Mononuclear cell (primary cell): ENCODE measurements around the gene ACER2. TPM values are rescaled to one million over a fixed set of nuclear protein-coding genes. Genes with fewer than 3 reads are reported as not detected.

ENCODE experiments used
- H3K27me3 ChIP-seq: 2 replicates; pipeline ENCODE4 v1.6.0; 2011; ENCODE audit warnings: low read length, control low read depth; ENCODE audit not compliant: insufficient read depth
- H3K4me1 ChIP-seq: 2 replicates; pipeline ENCODE4 v1.5.1; 2011; ENCODE audit warnings: mild to moderate bottlenecking, low read length, control low read depth; ENCODE audit not compliant: insufficient read depth
- H3K4me3 ChIP-seq: 2 replicates; pipeline ENCODE4 v1.5.1; 2011; ENCODE audit warnings: mild to moderate bottlenecking, low read length, moderate library complexity
- H3K9me3 ChIP-seq: 2 replicates; pipeline ENCODE4 v1.5.1; 2011; ENCODE audit warnings: low read depth, mild to moderate bottlenecking, control low read depth, low read length
- total RNA-seq: library from RNA; depleted of rRNA; stranded (reverse); fragments of >200 nt; gene quantifications from one replicate; pipeline ENCODE4 v1.2.3, GENCODE V29; 2012

ACER2 gene
- total RNA-seq, 1 donor = 4.2 TPM

DNA sequence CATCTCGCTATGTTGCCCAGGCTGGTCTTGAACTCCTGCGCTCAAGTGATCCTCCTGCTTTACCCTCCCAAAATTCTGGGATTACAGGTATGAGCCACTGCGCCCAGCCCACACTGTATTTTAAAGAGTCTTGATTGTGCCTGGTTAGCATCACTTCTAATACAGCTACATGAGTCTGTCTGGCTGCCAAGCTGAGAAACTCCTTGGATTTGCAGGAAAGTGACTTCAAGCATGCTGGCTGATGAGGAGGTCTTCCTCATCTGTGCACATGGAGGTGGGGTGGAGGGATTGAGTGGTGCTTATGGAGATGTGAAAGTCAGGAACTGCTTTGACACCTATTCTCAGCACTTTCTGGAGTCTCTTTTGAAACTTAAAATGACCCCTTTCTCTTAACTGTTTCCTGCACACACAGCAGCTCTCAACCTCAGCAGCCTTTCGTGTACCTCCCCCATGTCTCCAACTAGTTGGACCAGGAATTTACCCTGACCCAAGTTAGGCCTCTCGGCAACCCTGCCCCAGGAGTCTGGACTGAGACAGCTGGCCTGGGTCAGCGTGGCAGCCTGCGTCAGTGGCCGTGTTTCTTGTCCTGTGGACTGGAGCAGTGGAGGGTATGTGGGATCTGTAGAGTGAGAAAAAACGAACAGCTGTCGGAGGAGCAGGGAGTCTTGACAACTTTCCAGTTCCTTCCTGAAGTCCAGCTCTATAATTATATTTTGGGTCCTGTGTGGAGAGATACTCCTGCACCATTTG, 72.5 kb downstream of the ACER2 start:
- Histone ChIP-seq H3K27me3 (peaks cover 2% of the 10 kb centered on the region), H3K9me3 (no peaks in the 10 kb centered on the region), H3K4me3 (no peak overlapping the region), H3K4me1 (no peaks in the 10 kb centered on the region)

DNA sequence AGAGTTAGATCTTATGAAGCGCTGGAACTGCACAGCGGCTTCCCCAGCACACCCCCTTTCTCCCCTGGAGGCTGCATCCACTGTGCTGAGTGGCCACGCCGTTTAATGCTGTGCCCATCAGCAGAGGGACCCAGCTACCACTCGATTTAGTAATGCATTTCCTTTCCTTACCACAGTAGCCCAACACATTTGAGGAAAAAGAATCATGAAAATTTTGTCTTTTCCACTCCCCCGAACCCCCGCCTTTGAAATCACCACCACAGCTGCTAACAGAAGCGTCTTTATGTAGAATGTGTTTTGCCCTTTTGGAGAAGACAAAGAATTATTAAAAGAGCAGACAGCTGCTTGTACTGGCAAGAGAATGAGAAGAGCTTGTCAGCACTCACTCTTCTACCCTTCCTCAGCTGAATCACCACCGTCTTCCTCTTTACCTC, 73.2 kb downstream of the ACER2 start:
- no peak overlapping the region for H3K4me3 ChIP-seq
- H3K9me3 ChIP-seq = no peaks in the 10 kb centered on the region
- peaks cover 2% of the 10 kb centered on the region for H3K27me3 ChIP-seq
- no peaks in the 10 kb centered on the region for H3K4me1 ChIP-seq

DNA sequence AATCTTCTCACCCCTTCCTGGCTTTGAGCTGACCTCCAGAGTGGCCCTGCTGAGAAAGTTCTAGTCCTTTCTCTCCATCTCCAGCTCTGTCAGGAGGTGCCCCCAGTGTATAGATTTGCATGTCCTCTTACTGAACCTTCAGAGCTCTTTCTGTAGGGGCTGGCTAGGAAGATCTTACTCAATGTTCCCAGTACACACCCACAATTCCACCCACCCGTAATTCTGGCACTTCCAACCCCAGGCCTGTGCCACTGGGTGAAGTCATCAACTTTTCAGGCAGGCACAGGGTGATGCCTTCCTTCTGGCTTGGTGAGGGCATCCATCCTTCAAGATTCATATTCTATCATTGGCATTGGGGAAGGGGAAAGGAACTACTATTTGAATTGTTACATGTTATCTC, 75.9 kb downstream of the ACER2 start:
- H3K9me3 ChIP-seq = no peaks in the 10 kb centered on the region
- H3K4me1 ChIP-seq = no peaks in the 10 kb centered on the region
- no peaks in the 10 kb centered on the region for H3K27me3 ChIP-seq

DNA sequence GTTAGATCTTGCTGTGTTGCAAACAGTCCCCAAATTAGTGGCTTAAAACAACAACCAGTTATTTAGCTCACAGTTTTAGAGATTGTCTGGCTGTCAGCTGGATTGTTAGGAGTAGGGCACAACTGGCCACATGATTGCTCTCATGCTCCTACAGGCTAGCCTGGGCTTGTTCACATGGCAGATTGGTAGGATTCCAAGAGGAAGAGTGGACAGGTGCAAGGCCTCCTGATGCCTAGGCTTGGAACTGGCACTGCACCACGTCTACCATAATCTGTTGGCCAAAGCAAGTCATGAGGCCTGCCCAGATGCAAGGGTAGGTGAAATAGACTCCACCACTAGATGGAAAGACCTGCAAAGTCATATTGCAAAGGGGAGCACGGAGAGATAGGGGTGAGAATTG, 76.4 kb downstream of the ACER2 start:
- no peaks in the 10 kb centered on the region for H3K9me3 ChIP-seq
- no peak overlapping the region for H3K4me3 ChIP-seq
- no peaks in the 10 kb centered on the region for H3K4me1 ChIP-seq

More for the DNA sequence above, 75.9 kb downstream of the ACER2 start:
- H3K4me3 ChIP-seq = no peak overlapping the region

DNA sequence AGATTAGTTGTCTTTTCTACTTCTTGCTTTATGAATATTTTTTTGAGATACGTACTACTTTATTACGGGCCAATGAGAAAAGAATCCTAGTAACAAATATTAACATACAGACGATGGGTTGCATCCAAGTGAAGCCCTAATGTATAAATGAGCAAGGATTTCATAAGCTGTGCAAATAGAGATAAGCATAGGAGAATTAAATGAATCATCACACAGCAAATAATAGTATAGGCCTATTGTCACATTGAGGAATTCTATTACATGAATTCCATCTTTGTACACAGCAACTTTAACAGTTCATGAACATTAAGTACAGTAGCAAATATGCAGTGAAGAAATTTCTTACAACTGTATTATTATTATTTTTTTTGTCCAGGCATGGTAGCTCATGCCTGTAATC, 78.0 kb downstream of the ACER2 start:
- Histone ChIP-seq H3K27me3 (no peaks in the 10 kb centered on the region), H3K4me3 (no peak overlapping the region), H3K9me3 (no peaks in the 10 kb centered on the region)

More for the DNA sequence above, 76.4 kb downstream of the ACER2 start:
- no peaks in the 10 kb centered on the region for H3K27me3 ChIP-seq

DNA sequence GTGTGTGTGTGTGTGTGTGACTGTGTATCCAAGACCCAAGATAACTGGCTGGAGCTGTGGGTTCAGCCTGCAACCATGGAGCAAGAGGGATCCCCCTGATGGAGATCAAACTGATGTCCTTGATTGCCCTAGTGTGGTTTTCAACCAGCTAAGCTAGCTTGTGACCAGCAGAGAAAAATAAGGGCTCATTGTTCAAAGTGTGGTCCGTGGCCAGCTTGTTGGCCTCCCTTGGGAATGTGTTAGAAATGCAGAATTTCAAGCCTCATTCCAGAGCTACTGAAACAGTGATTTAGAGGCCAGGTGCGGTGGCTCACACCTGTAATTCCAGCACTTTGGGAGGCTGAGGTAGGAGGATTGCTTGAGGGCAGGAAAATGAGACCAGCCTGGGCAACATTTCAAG, 79.9 kb downstream of the ACER2 start:
- Histone ChIP-seq H3K4me1 (no peaks in the 10 kb centered on the region), H3K4me3 (no peak overlapping the region), H3K9me3 (no peaks in the 10 kb centered on the region), H3K27me3 (no peaks in the 10 kb centered on the region)

More for the DNA sequence above, 78.0 kb downstream of the ACER2 start:
- no peaks in the 10 kb centered on the region for H3K4me1 ChIP-seq

DNA sequence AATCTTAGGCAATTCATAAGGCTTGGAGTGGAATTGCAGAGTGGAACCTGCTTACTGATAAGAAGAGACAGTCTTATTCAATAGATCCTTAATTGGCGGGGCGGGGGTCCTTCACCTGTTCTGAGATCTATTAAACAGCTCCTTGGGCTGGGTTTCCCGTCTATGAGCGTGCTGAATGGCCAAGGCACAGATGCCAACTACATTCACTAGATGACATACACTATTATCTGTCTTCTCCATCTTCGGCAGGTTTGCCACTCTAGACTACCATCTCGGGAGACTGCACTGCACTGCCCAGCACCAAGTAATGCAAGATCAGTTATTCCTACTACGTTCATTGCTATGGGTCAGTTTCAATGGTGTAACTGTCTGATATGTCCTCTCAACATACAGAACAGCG, 81.5 kb downstream of the ACER2 start:
- Histone ChIP-seq H3K9me3 (no peaks in the 10 kb centered on the region), H3K27me3 (no peaks in the 10 kb centered on the region), H3K4me3 (no peak overlapping the region), H3K4me1 (no peaks in the 10 kb centered on the region)

DNA sequence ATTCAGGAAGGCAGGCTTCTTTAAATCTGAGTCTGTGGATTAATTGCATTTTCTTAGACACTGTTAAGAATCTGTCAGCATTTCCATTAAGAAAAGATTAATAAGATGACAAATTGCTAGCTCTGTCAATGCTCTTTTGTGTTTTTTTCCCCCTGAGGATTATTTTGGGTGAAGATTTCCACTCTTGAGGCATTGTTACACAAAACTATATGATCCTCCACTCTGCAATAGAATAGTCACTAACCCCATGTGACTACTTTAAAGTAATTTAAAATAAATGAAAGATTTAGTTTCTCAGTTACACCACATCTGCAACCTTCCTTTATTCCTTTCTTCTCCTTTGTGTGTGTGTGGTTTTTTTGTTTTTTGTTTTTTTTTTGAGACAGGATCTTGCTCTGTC, 82.0 kb downstream of the ACER2 start:
- Histone ChIP-seq H3K9me3 (no peaks in the 10 kb centered on the region), H3K4me1 (no peaks in the 10 kb centered on the region), H3K27me3 (no peaks in the 10 kb centered on the region), H3K4me3 (no peak overlapping the region)

DNA sequence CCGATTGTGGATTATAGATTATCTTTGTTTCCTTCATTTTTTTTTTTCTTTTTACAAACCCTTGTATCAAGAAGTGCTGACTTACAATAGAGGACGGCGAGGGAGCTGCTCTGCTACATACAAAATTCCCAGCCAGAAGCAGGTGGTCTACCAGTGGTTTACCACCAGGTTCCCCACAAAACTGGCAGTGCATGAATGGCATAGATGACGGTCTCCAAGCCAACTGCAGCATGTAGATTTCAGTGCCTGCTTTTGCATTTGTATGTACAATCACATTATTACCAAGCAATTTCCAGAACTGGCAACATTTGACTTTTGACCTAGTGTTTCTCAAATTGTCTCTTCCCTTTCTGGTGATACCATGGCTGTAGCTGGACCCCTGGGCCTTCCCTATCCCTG, 84.0 kb downstream of the ACER2 start:
- Histone ChIP-seq H3K9me3 (no peaks in the 10 kb centered on the region), H3K4me3 (no peak overlapping the region), H3K4me1 (no peaks in the 10 kb centered on the region), H3K27me3 (no peaks in the 10 kb centered on the region)

DNA sequence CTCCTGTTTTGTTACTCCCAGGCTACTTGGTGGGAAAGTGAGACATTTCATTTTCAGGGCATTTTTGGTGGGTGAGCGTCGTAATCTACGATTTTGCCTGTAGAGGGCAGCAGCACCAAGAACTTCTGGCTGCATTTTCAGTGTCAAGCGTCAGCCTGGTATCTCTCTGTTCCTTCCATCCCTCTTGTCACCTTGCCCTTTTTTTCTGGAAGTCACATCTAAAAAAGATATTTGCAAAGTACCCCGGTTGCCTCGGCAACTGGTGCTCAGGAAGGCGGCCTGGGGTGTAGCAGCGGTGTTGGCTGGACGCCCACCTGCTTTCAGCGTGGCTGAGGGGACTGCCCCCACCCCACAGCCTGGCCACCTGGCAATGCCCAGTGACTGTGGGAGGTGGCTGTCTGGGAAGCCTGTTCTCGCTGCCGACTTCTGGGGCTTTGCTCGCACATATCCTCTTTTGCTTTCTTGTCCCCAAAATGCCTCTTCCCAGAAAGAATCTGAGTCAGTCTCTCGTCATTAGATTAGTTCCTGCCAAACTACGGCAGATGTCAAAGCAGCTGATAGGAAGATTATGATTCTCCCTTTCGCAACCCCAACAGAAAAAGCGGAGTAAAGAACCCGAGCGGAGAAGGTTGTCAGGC, 84.5 kb downstream of the ACER2 start:
- H3K9me3 ChIP-seq = no peaks in the 10 kb centered on the region
- no peak overlapping the region for H3K4me3 ChIP-seq
- no peaks in the 10 kb centered on the region for H3K27me3 ChIP-seq
- no peaks in the 10 kb centered on the region for H3K4me1 ChIP-seq

DNA sequence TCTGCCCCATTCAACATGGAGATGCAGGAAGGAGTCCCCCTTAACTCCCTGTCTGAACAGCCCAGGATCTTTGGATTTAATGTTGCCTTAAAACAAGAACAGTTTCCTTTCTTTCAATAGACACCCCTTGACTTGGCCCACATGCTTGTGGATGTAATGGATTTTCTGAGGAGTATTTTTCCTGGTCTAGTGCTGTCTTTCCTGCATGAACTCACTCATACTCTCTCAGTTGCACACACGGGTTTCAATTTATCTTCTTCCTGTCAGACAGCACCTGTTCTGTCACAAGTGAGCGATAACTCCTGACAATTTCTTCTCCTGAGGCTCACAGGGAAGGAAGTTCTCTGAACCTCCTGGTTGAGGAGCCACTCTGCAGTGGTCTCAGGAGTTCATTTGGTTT, 85.1 kb downstream of the ACER2 start:
- Histone ChIP-seq H3K27me3 (no peaks in the 10 kb centered on the region), H3K9me3 (no peaks in the 10 kb centered on the region), H3K4me1 (no peaks in the 10 kb centered on the region), H3K4me3 (no peak overlapping the region)

DNA sequence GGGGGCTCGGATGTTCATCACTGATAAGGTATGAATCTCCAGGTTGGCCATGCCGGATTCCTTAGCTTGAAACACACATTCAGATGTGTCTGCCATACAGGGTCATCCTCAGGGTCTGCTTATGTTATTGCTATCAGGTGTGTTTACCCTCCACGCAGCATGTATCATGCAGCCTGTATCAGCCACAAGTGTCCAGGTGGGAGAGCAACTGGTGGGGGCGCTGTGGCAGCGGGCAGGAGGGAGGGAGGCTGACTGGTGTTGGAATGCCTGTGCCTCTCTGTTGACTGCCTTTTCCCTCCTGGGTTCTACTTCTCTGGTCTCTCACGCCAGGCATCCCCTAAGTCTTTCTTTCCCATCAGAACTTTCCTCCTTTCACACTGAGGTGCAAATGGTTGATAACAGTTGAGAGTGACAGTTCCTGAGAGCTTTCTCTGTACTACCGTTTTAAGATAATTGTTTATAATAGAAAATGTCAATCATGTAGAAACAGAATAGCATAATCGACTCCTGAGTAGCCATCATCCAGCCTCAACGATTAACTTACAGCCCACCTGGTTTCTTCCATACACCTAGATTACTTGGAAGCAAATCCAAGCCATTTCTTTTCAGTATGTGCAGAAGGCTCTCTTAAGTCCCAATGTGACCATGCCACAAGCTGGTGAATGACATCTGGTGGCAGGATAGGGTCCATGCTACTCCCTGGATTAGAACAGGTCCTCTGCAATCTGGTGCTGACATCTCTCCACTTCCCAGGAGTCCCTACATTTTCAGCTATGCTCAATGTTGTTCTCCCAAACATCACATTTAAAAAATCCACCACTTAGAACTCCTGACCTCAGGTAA, 86.6 kb downstream of the ACER2 start:
- H3K9me3 ChIP-seq = no peaks in the 10 kb centered on the region
- no peaks in the 10 kb centered on the region for H3K27me3 ChIP-seq
- no peak overlapping the region for H3K4me3 ChIP-seq
- no peaks in the 10 kb centered on the region for H3K4me1 ChIP-seq

DNA sequence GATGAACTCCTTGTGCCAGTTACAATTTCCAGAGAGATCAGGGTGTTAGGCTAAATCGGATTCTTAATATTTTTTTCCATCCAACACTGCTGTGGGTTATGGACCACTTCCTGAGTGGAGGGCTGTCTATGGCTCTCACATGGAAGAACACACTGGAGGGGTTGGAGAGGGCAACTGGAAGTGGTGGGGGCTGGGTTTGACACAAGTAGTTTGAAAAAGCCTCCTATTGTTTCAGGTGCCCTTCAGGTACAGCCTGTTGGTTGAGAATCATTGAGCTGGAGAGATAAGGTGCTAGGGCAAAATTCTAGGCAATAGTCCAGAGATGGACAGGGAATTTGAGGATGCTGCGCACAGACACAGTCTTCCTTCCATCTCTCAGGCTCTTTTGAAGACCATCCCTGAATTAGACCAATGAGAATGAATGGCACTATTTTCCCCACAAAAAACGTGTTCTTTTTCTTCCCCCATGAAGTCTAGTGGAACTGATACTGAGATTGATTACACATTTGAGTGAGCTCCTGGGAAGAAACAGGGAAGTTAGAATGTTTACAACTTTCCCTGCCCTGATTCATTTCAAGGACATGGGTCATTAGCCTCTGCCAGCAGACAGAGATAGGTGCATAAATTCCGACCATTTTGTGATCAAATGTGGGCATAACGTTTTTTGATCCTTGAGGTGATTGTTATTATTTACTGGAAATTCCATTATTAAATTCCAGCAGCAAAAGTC, 87.7 kb downstream of the ACER2 start:
- no peaks in the 10 kb centered on the region for H3K4me1 ChIP-seq
- no peak overlapping the region for H3K4me3 ChIP-seq
- no peaks in the 10 kb centered on the region for H3K27me3 ChIP-seq
- no peaks in the 10 kb centered on the region for H3K9me3 ChIP-seq

DNA sequence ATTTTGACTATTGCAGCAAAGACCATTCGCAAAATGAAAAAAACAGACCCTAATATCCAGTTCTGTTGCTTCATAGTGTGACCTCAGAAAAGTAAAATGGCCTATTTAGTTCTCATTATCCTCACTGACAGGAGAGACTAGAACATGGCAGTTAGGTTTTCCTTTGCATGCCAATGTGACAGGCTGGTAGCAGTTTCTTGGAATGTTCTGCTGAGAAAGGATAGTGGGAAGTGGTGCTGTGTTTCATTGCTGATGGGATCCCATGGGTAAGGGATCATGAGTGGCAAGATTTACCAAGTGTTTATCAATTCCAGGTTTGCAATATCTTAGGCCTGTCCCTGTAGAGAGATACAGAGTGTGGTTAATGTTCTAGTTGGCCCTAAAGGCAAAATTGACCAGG, 88.5 kb downstream of the ACER2 start:
- H3K4me3 ChIP-seq = no peak overlapping the region
- H3K9me3 ChIP-seq = no peaks in the 10 kb centered on the region
- H3K27me3 ChIP-seq = no peaks in the 10 kb centered on the region
- no peaks in the 10 kb centered on the region for H3K4me1 ChIP-seq

DNA sequence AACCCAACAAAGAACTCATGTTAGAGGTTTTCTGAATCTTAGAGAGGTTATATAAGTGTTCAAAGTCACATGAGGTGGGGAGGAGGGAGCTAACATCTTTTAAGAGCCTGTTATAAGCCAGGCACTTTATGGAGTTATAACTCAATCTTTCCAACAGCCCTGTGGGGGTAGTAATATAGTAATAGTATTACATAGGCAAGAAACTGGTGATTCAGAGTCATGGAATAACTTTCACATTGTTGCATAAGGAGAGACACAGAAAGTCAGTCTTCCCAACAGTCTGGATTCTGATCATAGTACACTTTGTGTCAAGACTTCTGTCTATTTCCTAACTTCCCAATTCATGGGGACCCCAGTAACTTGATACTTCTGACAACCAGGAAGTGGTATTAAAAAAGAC, 89.2 kb downstream of the ACER2 start:
- no peak overlapping the region for H3K4me3 ChIP-seq
- H3K9me3 ChIP-seq = no peaks in the 10 kb centered on the region
- H3K4me1 ChIP-seq = no peaks in the 10 kb centered on the region
- no peaks in the 10 kb centered on the region for H3K27me3 ChIP-seq
